ENCODE measurements around the gene ARMCX4. TPM values are rescaled to one million over a fixed set of nuclear protein-coding genes. Genes with fewer than 3 reads are reported as not detected.

Gene ARMCX4
- polyA plus RNA-seq, 1 donor from 2014 or later = 32.2 TPM

DNA sequence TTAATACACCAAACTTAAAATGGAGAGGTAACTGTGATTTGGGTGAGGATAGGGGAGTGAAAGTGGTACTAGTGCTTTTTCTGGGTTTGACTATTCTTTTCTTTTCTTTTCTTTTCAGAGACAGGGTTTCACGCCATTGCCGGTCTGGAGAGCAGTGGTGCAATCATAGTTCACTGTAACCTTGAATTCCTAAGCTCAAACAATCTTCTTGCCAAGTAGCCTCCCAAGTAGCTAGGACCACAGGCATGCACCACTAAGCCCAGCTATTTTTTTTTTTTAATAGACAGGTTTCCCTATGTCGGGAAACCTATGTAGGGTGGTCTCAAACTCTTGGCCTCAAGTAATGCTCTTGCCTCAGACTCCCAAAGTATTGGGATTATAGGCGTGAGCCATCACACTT lies 3.0 kb upstream of the ARMCX4 start:
- H3K79me2 ChIP-seq (replicated peaks; ENCODE audit: insufficient read depth, low read length) = no peaks in the 10 kb centered on the region
- no peak overlapping the region for H2AFZ ChIP-seq (ENCODE audit: low read depth, low read length)
- TF ChIP-seq TAF1 (IDR thresholded peaks at IDR 0.05; ENCODE audit: low read depth) (no peak), SMC3 (conservative IDR thresholded peaks at IDR 0.05; ENCODE audit: poor library complexity) (no peak), EZH2 (IDR thresholded peaks at IDR 0.05; ENCODE audit: borderline replicate concordance, insufficient read depth, low read length, poor library complexity, severe bottlenecking) (no peak), MXI1 (conservative IDR thresholded peaks at IDR 0.05; ENCODE audit: poor library complexity, severe bottlenecking) (no peak)
- TF ChIP-seq, protein P1, sequence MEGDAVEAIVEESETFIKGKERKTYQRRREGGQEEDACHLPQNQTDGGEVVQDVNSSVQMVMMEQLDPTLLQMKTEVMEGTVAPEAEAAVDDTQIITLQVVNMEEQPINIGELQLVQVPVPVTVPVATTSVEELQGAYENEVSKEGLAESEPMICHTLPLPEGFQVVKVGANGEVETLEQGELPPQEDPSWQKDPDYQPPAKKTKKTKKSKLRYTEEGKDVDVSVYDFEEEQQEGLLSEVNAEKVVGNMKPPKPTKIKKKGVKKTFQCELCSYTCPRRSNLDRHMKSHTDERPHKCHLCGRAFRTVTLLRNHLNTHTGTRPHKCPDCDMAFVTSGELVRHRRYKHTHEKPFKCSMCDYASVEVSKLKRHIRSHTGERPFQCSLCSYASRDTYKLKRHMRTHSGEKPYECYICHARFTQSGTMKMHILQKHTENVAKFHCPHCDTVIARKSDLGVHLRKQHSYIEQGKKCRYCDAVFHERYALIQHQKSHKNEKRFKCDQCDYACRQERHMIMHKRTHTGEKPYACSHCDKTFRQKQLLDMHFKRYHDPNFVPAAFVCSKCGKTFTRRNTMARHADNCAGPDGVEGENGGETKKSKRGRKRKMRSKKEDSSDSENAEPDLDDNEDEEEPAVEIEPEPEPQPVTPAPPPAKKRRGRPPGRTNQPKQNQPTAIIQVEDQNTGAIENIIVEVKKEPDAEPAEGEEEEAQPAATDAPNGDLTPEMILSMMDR (IDR thresholded peaks at IDR 0.05; ENCODE audit: poor library complexity, severe bottlenecking) = no peak
- no peaks in the 10 kb centered on the region for H4K20me1 ChIP-seq (ENCODE audit: insufficient read depth)
- no peak overlapping the region for H3K9ac ChIP-seq (ENCODE audit: low read length)
- H3K4me2 ChIP-seq (ENCODE audit: low read length) = no peak overlapping the region
- H3K9me2 ChIP-seq (ENCODE audit: insufficient read depth, low read length) = no peaks in the 10 kb centered on the region
- H3K4me3 ChIP-seq (ENCODE audit: low read length) = no peak overlapping the region
- H3F3A ChIP-seq (ENCODE audit: insufficient read depth, low read length, poor library complexity, severe bottlenecking) = no peaks in the 10 kb centered on the region
- no peaks in the 10 kb centered on the region for H3K27me3 ChIP-seq (ENCODE audit: insufficient read depth, low read depth, low read length)
- H3K27ac ChIP-seq (ENCODE audit: low read length) = no peak overlapping the region
- no peaks in the 10 kb centered on the region for H3K36me3 ChIP-seq (ENCODE audit: insufficient read depth, low read length)
- H3K9me3 ChIP-seq (ENCODE audit: low read length) = no peaks in the 10 kb centered on the region

- H3F3A ChIP-seq (ENCODE audit: insufficient read depth, low read length, poor library complexity, severe bottlenecking) = no peaks in the 10 kb centered on the region
- H3K4me2 ChIP-seq (ENCODE audit: low read length) = no peak overlapping the region
- H4K20me1 ChIP-seq (ENCODE audit: insufficient read depth) = no peaks in the 10 kb centered on the region
- H2AFZ ChIP-seq (ENCODE audit: low read depth, low read length) = no peak overlapping the region
- no peak overlapping the region for H3K9ac ChIP-seq (ENCODE audit: low read length)
- no peaks in the 10 kb centered on the region for H3K79me2 ChIP-seq (replicated peaks; ENCODE audit: insufficient read depth, low read length)
- TF ChIP-seq MXI1 (conservative IDR thresholded peaks at IDR 0.05; ENCODE audit: poor library complexity, severe bottlenecking) (no peak), TAF1 (IDR thresholded peaks at IDR 0.05; ENCODE audit: low read depth) (no peak), REST (IDR thresholded peaks at IDR 0.05; ENCODE audit: borderline replicate concordance) (no peak), RAD21 (conservative IDR thresholded peaks at IDR 0.05) (no peak), SMC3 (conservative IDR thresholded peaks at IDR 0.05; ENCODE audit: poor library complexity) (no peak), POLR2AphosphoS5 (IDR thresholded peaks at IDR 0.05) (no peak), EP300 (conservative IDR thresholded peaks at IDR 0.05; ENCODE audit: poor library complexity, severe bottlenecking) (no peak)
- TF ChIP-seq, protein P1 (IDR thresholded peaks at IDR 0.05; ENCODE audit: poor library complexity, severe bottlenecking) = no peak
- no peak overlapping the region for H3K4me3 ChIP-seq (ENCODE audit: low read length)
- H3K27ac ChIP-seq (ENCODE audit: low read length) = no peak overlapping the region
- no peaks in the 10 kb centered on the region for H3K36me3 ChIP-seq (ENCODE audit: insufficient read depth, low read length)
- H3K9me2 ChIP-seq (ENCODE audit: insufficient read depth, low read length) = no peaks in the 10 kb centered on the region
- H3K27me3 ChIP-seq (ENCODE audit: insufficient read depth, low read depth, low read length) = no peaks in the 10 kb centered on the region
- no peaks in the 10 kb centered on the region for H3K9me3 ChIP-seq (ENCODE audit: low read length)
These were observed 1.6 kb upstream of the ARMCX4 start for GRCh38 chrX:101483705-101484104.

All from neural cell (in vitro differentiated cells).